Measurements from ENCODE around the gene DYNC1H1.

Gene DYNC1H1

DNA sequence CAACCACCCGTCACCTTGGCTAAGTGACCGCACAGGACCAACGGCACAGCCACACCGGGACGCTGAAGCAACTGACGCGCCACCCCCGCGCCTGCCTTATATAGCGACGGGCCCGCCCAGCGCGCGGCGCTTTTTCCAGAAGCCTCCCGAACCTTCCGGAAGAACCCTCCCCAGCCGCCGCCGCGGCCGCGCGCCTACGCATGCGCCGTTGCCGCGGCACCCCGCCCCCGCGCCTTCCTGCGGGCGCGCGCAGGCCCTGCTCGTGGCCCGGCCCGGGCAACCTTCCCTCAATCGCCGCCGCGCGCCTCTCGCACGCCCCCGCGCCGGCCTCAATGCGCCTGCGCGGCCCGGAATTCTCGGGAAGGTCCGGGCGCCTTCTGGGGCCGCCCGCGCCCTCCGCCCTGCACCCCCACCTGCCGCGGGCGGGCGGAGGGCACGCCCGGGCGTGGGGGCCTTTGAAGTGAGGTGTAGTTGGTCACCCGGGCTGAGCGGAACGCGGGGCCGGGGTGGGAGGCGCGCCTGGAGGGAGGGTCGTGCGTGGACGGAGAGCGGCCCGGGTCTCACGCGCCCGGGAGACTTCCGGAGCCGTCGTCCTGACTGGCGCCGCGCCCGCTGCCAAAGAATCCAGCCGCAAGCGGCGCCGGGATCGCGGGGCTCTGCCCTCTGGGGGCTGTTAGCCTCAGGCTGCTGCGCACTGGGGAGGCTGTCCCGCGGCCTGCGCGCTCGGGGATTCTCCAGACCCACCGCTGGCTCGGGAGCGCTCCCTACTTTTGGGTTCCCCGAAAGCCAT is 122.8 kb downstream of the DYNC1H1 start, which contains the start of gene HSP90AA1:
Gene HSP90AA1 (minus strand): TSS at position 73 of the 790 bp plus-strand sequence. CDS start 666 bp downstream, outside the sequence.
- peaks cover 8% of the 10 kb centered on the region; the same call in 1 of the 2 replicates for H3K4me1 ChIP-seq (ENCODE audit: control insufficient read depth, insufficient read depth, low read length)
- peaks cover 22 to 41% of the 10 kb centered on the region in 2 experiments for H3K36me3 ChIP-seq (ENCODE audit: control insufficient read depth in 2 of 2, insufficient read depth in 1 of 2, low read length in 2 of 2)
- peak within 1 kb of the TSS; percentile 89 for H3K4me3 ChIP-seq (ENCODE audit: low read depth, low read length)
- H3K27ac ChIP-seq (ENCODE audit: extremely low read depth, low read depth, low read length) = peak within 1 kb of the TSS; percentile 98
- no peaks in the 10 kb centered on the region for H3K9me3 ChIP-seq (ENCODE audit: control insufficient read depth, insufficient read depth, low read depth, low read length)
- ChIA-PET CTCF (interaction anchor here (1.1 to 1.6 kb wide), 2 partner anchors 9 to 126 kb away, joined by 3 to 5 read pairs; no protein-coding TSS in a partner anchor), POLR2A (interaction anchor here (0.6 to 1.4 kb wide), 8 partner anchors 9 to 227 kb away, joined by 3 to 7 read pairs (median 4); no protein-coding TSS in a partner anchor)
- no peak for TF ChIP-seq ZNF768 (tag by site-specific recombination; IDR thresholded peaks at IDR 0.05)
- TF ChIP-seq ZNF132 (tag by site-specific recombination; IDR thresholded peaks at IDR 0.05; ENCODE audit: borderline replicate concordance) = no peak
- 0 out of 2 replicates have a peak, but pooled peaks have one; percentile 66 for TF ChIP-seq ZBTB17 (tag by site-specific recombination; IDR thresholded peaks at IDR 0.05)
- TF ChIP-seq GLIS1 (tag by site-specific recombination; IDR thresholded peaks at IDR 0.05) = peak; percentile 75
- TF ChIP-seq ZNF660 (tag by site-specific recombination; IDR thresholded peaks at IDR 0.05) = peak; percentile 93
- TF ChIP-seq ZNF654 (tag by site-specific recombination; IDR thresholded peaks at IDR 0.05; ENCODE audit: low read depth) = no peak
- TF ChIP-seq ZNF169 (tag by site-specific recombination; IDR thresholded peaks at IDR 0.05) = no peak
- TF ChIP-seq ZNF239 (tag by site-specific recombination; IDR thresholded peaks at IDR 0.05) = 0 out of 2 replicates have a peak, but pooled peaks have one; percentile 30
- peak; percentile 84 for TF ChIP-seq KLF16 (tag by site-specific recombination; IDR thresholded peaks at IDR 0.05)
- peak; percentile 39; the same call in 1 of the 2 replicates for TF ChIP-seq GLI4 (tag by site-specific recombination; IDR thresholded peaks at IDR 0.05)
- TF ChIP-seq ZBTB20 (tag by site-specific recombination; IDR thresholded peaks at IDR 0.05) = peak; percentile 79; the same call in 1 of the 2 replicates
- peak; percentile 47 for TF ChIP-seq ZEB2 (tag by site-specific recombination; IDR thresholded peaks at IDR 0.05)
- peak; percentile 79; the same call in 1 of the 2 replicates for TF ChIP-seq ZNF221 (tag by site-specific recombination; IDR thresholded peaks at IDR 0.05; ENCODE audit: borderline replicate concordance)
- peak; percentile 97 for TF ChIP-seq KLF1 (tag by site-specific recombination; IDR thresholded peaks at IDR 0.05)
- TF ChIP-seq, protein P1, sequence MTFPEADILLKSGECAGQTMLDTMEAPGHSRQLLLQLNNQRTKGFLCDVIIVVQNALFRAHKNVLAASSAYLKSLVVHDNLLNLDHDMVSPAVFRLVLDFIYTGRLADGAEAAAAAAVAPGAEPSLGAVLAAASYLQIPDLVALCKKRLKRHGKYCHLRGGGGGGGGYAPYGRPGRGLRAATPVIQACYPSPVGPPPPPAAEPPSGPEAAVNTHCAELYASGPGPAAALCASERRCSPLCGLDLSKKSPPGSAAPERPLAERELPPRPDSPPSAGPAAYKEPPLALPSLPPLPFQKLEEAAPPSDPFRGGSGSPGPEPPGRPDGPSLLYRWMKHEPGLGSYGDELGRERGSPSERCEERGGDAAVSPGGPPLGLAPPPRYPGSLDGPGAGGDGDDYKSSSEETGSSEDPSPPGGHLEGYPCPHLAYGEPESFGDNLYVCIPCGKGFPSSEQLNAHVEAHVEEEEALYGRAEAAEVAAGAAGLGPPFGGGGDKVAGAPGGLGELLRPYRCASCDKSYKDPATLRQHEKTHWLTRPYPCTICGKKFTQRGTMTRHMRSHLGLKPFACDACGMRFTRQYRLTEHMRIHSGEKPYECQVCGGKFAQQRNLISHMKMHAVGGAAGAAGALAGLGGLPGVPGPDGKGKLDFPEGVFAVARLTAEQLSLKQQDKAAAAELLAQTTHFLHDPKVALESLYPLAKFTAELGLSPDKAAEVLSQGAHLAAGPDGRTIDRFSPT (tag by site-specific recombination; IDR thresholded peaks at IDR 0.05) = peak; percentile 84; the same call in 1 of the 2 replicates
- peak; percentile 72; the same call in 1 of the 2 replicates for TF ChIP-seq GLIS2 (tag by site-specific recombination; IDR thresholded peaks at IDR 0.05)
- peak; percentile 26; the same call in 1 of the 2 replicates for TF ChIP-seq ZNF324 (tag by site-specific recombination; IDR thresholded peaks at IDR 0.05)
- TF ChIP-seq ZNF423 (tag by site-specific recombination; IDR thresholded peaks at IDR 0.05) = peak; percentile 60
- 0 out of 2 replicates have a peak, but pooled peaks have one; percentile 57 for TF ChIP-seq ZNF610 (tag by site-specific recombination; IDR thresholded peaks at IDR 0.05; ENCODE audit: borderline replicate concordance)
- peak; percentile 81 for TF ChIP-seq ZBTB48 (tag by site-specific recombination; IDR thresholded peaks at IDR 0.05)
- TF ChIP-seq ZBTB7A (tag by site-specific recombination; IDR thresholded peaks at IDR 0.05; ENCODE audit: low read depth) = peak; percentile 77; the same call in 1 of the 2 replicates
- TF ChIP-seq ZNF350 (tag by site-specific recombination; IDR thresholded peaks at IDR 0.05) = no peak
- peak; percentile 91 for TF ChIP-seq ZFHX2 (tag by site-specific recombination; conservative IDR thresholded peaks at IDR 0.05)
- TF ChIP-seq BCL11A (tag by site-specific recombination; IDR thresholded peaks at IDR 0.05; ENCODE audit: low read depth) = 0 out of 2 replicates have a peak, but pooled peaks have one; percentile 12
- no peak for TF ChIP-seq YY2 (tag by site-specific recombination; IDR thresholded peaks at IDR 0.05)
- TF ChIP-seq, protein P2, sequence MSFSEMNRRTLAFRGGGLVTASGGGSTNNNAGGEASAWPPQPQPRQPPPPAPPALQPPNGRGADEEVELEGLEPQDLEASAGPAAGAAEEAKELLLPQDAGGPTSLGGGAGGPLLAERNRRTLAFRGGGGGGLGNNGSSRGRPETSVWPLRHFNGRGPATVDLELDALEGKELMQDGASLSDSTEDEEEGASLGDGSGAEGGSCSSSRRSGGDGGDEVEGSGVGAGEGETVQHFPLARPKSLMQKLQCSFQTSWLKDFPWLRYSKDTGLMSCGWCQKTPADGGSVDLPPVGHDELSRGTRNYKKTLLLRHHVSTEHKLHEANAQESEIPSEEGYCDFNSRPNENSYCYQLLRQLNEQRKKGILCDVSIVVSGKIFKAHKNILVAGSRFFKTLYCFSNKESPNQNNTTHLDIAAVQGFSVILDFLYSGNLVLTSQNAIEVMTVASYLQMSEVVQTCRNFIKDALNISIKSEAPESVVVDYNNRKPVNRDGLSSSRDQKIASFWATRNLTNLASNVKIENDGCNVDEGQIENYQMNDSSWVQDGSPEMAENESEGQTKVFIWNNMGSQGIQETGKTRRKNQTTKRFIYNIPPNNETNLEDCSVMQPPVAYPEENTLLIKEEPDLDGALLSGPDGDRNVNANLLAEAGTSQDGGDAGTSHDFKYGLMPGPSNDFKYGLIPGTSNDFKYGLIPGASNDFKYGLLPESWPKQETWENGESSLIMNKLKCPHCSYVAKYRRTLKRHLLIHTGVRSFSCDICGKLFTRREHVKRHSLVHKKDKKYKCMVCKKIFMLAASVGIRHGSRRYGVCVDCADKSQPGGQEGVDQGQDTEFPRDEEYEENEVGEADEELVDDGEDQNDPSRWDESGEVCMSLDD (tag by site-specific recombination; IDR thresholded peaks at IDR 0.05) = peak; percentile 72
- TF ChIP-seq WT1 (tag by site-specific recombination; IDR thresholded peaks at IDR 0.05) = peak; percentile 46; the same call in 1 of the 2 replicates
- TF ChIP-seq ZBTB8A (tag by site-specific recombination; IDR thresholded peaks at IDR 0.05) = peak; percentile 99
- peak; percentile 60; the same call in 1 of the 2 replicates for TF ChIP-seq ZXDB (tag by site-specific recombination; IDR thresholded peaks at IDR 0.05)
- peak; percentile 86 for TF ChIP-seq EGR2 (tag by site-specific recombination; IDR thresholded peaks at IDR 0.05; ENCODE audit: low read depth)
- TF ChIP-seq ZNF394 (tag by site-specific recombination; IDR thresholded peaks at IDR 0.05; ENCODE audit: borderline replicate concordance) = peak; percentile 22; the same call in 1 of the 2 replicates
- TF ChIP-seq ZNF747 (tag by site-specific recombination; IDR thresholded peaks at IDR 0.05) = no peak
- TF ChIP-seq, protein P3, sequence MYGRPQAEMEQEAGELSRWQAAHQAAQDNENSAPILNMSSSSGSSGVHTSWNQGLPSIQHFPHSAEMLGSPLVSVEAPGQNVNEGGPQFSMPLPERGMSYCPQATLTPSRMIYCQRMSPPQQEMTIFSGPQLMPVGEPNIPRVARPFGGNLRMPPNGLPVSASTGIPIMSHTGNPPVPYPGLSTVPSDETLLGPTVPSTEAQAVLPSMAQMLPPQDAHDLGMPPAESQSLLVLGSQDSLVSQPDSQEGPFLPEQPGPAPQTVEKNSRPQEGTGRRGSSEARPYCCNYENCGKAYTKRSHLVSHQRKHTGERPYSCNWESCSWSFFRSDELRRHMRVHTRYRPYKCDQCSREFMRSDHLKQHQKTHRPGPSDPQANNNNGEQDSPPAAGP (tag by site-specific recombination; IDR thresholded peaks at IDR 0.05) = peak; percentile 82
